H9 (cell line): ENCODE results near the gene KIF21B. TPM values are rescaled to one million over a fixed set of nuclear protein-coding genes. Genes with fewer than 3 reads are reported as not detected.

Source experiments
- DNase-seq: peaks from one replicate; pipeline ENCODE4 v3.0.0-alpha.2; 2017
- H2AFZ ChIP-seq: one replicate; pipeline ENCODE4 v1.6.1; 2013; ENCODE audit warnings: mild to moderate bottlenecking, low read length, control low read depth, moderate library complexity
- H2AK5ac ChIP-seq: 2 replicates; pipeline ENCODE4 v1.6.1; 2013; ENCODE audit warnings: low read length, control low read depth, mixed read lengths; ENCODE audit not compliant: insufficient read length
- H2BK120ac ChIP-seq: one replicate; pipeline ENCODE4 v1.6.1; 2013; ENCODE audit warnings: low read depth, mild to moderate bottlenecking, low read length, control low read depth, inconsistent platforms; ENCODE audit not compliant: poor library complexity, severe bottlenecking
- H2BK12ac ChIP-seq: 2 replicates; pipeline ENCODE4 v1.6.1; 2013; ENCODE audit warnings: low read length, control low read depth, mixed read lengths, low read depth; ENCODE audit not compliant: insufficient read length
- H2BK15ac ChIP-seq: 2 replicates; pipeline ENCODE4 v1.6.1; 2013; ENCODE audit warnings: low read depth, low read length, control low read depth
- H2BK20ac ChIP-seq: one replicate; pipeline ENCODE4 v1.6.1; 2013; ENCODE audit warnings: low read depth, mild to moderate bottlenecking, low read length, control low read depth, inconsistent platforms; ENCODE audit not compliant: poor library complexity, severe bottlenecking
- H2BK5ac ChIP-seq: 2 replicates; pipeline ENCODE4 v1.6.1; 2013; ENCODE audit warnings: low read length, control low read depth, mixed read lengths; ENCODE audit not compliant: insufficient read length
- H3K14ac ChIP-seq: 2 replicates; pipeline ENCODE4 v1.6.1; 2013; ENCODE audit warnings: low read length, control low read depth; ENCODE audit not compliant: insufficient read depth
- H3K18ac ChIP-seq: 2 replicates; pipeline ENCODE4 v1.6.1; 2013; ENCODE audit warnings: low read depth, mild to moderate bottlenecking, mixed read lengths, low read length, control low read depth; ENCODE audit not compliant: insufficient read length
- H3K23ac ChIP-seq: 2 replicates; pipeline ENCODE4 v1.6.1; 2013; ENCODE audit warnings: low read length, control low read depth, mixed read lengths, low read depth; ENCODE audit not compliant: insufficient read length
- H3K23me2 ChIP-seq: 2 replicates; pipeline ENCODE4 v1.6.1; 2013; ENCODE audit warnings: low read depth, mild to moderate bottlenecking, mixed read lengths, low read length, control low read depth; ENCODE audit not compliant: insufficient read length, poor library complexity, severe bottlenecking
- H3K27ac ChIP-seq: 2 replicates; pipeline ENCODE4 v1.5.1; 2013; ENCODE audit warnings: low read length, control low read depth, mixed read lengths, low read depth; ENCODE audit not compliant: insufficient read length
- H3K27me3 ChIP-seq: 2 replicates; pipeline ENCODE4 v1.6.1; 2013; ENCODE audit warnings: low read length, control low read depth, inconsistent platforms; ENCODE audit not compliant: insufficient read depth
- H3K4ac ChIP-seq: 2 replicates; pipeline ENCODE4 v1.6.1; 2013; ENCODE audit warnings: low read depth, mild to moderate bottlenecking, control low read depth, inconsistent platforms, low read length, moderate library complexity
- H3K4me1 ChIP-seq: 2 replicates; pipeline ENCODE4 v1.6.1; 2013; ENCODE audit warnings: low read length, control low read depth, inconsistent platforms; ENCODE audit not compliant: insufficient read depth
- H3K4me2 ChIP-seq: 2 replicates; pipeline ENCODE4 v1.6.1; 2013; ENCODE audit warnings: low read length, control low read depth, mixed read lengths; ENCODE audit not compliant: insufficient read length, insufficient read depth
- H3K56ac ChIP-seq: 2 replicates; pipeline ENCODE4 v1.6.1; 2013; ENCODE audit warnings: low read depth, mild to moderate bottlenecking, mixed read lengths, low read length, control low read depth; ENCODE audit not compliant: insufficient read length
- H3K79me1 ChIP-seq: 2 replicates; pipeline ENCODE4 v1.6.1; 2013; ENCODE audit warnings: low read depth, mild to moderate bottlenecking, moderate library complexity, low read length, control low read depth, inconsistent platforms; ENCODE audit not compliant: insufficient read depth, poor library complexity, severe bottlenecking
- H3K79me2 ChIP-seq: 2 replicates; pipeline ENCODE4 v1.6.1; 2013; ENCODE audit warnings: low read length, control low read depth, inconsistent platforms; ENCODE audit not compliant: insufficient read depth
- H3K9ac ChIP-seq: 2 replicates; pipeline ENCODE4 v1.6.1; 2013; ENCODE audit warnings: low read length, control low read depth, mixed read lengths; ENCODE audit not compliant: insufficient read length; ENCODE audit errors: extremely low read depth
- H3K9me3 ChIP-seq: one replicate; pipeline ENCODE4 v1.6.1; 2013; ENCODE audit warnings: low read depth, low read length, inconsistent platforms; ENCODE audit not compliant: control insufficient read depth
- H3T11ph ChIP-seq: one replicate; pipeline ENCODE4 v1.6.1; 2013; ENCODE audit warnings: mild to moderate bottlenecking, low read length, control low read depth, inconsistent platforms
- H4K20me1 ChIP-seq: one replicate; pipeline ENCODE4 v1.6.1; 2013; ENCODE audit not compliant: control insufficient read depth, insufficient read length, insufficient read depth
- H4K5ac ChIP-seq: 2 replicates; pipeline ENCODE4 v1.6.1; 2013; ENCODE audit warnings: low read depth, mild to moderate bottlenecking, mixed read lengths, low read length, control low read depth; ENCODE audit not compliant: insufficient read length
- H4K8ac ChIP-seq: replicated peaks from 2 replicates; pipeline ENCODE4 v1.6.1; 2013; ENCODE audit warnings: low read length, control low read depth, mixed read lengths, low read depth; ENCODE audit not compliant: insufficient read length
- H4K91ac ChIP-seq: 2 replicates; pipeline ENCODE4 v1.6.1; 2013; ENCODE audit warnings: low read depth, mild to moderate bottlenecking, moderate library complexity, mixed read lengths, low read length, control low read depth; ENCODE audit not compliant: insufficient read length
- H3K27ac Mint-ChIP-seq, 3 experiments: 2 replicates in 2 of 3; 3 replicates in 1 of 3; pipeline ENCODE4 v1.8.0; 2020 to 2021; ENCODE audit warnings: mixed read lengths in 3 of 3, mild to moderate bottlenecking in 1 of 3, moderate library complexity in 1 of 3
- H3K27me3 Mint-ChIP-seq: 2 replicates; pipeline ENCODE4 v1.8.0; 2021; ENCODE audit warnings: low read depth, mild to moderate bottlenecking, moderate library complexity, mixed read lengths
- H3K36me3 Mint-ChIP-seq, 3 experiments: 2 replicates in 2 of 3; 3 replicates in 1 of 3; pipeline ENCODE4 v1.8.0; 2020 to 2021; ENCODE audit warnings: low read depth in 3 of 3, mixed read lengths in 3 of 3; ENCODE audit not compliant: insufficient read depth in 1 of 3
- H3K4me1 Mint-ChIP-seq, 2 experiments: 2 replicates each; pipeline ENCODE4 v1.8.0; 2020; ENCODE audit warnings: mixed read lengths in 2 of 2
- H3K4me3 Mint-ChIP-seq, 2 experiments: 2 replicates in 1 of 2; 3 replicates in 1 of 2; pipeline ENCODE4 v1.8.0; 2020 to 2021; ENCODE audit warnings: mild to moderate bottlenecking in 2 of 2, mixed read lengths in 2 of 2, moderate library complexity in 1 of 2
- H3K9me3 Mint-ChIP-seq, 2 experiments: 2 replicates in 1 of 2; 3 replicates in 1 of 2; pipeline ENCODE4 v1.8.0; 2020; ENCODE audit warnings: mild to moderate bottlenecking in 2 of 2, mixed read lengths in 2 of 2, moderate library complexity in 1 of 2
- WGBS: extraction: QIAGEN DNeasy Blood & Tissue Kit; methylation state at CpG from one replicate; pipeline ENCODE4 v1.1.7; 2013; ENCODE audit warnings: missing lambda C conversion rate, low lambda C conversion rate, mixed read lengths; ENCODE audit not compliant: insufficient read length; ENCODE audit errors: extremely low coverage; 5-methylcytosine and 5-hydroxymethylcytosine counted together
- total RNA-seq: library from RNA; stranded (reverse); gene quantifications from 2 replicates; pipeline ENCODE4 v1.2.1, GENCODE V29; 2021
- TF ChIP-seq, protein P1 (sequence below): fragments of 200-600 bp; sonication (generic); conservative IDR thresholded peaks from 3 replicates; pipeline ENCODE4 v1.8.0; 2021; ENCODE audit warnings: antibody characterized with exemption, mild to moderate bottlenecking

The KIF21B gene
- total RNA-seq, 1 experiment from 2014 or later: 7.5 TPM

DNA sequence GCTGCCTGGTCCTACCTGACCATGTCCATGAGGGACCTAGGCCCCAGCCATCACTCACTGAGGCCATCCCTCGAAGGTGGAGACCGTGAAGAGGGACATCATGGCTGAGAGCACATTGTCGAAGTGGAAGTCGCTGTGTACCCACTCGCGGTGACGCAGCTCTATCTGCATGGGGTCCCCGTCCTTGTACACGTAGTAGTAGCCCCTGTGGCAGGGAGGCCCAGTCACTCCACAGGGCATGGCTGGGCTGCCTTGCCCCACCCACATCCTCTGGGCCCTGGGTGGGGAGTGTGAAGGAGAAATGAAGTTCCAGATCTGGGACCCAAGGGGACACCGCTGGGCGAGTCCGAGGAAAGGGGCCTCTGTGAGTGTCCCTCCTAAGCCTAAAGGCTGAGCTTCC lies 38.4 kb upstream of the KIF21B start:
- Histone ChIP-seq H4K91ac (no peak overlapping the region), H2BK5ac (no peak overlapping the region), H2BK120ac (no peak overlapping the region), H4K20me1 (no peaks in the 10 kb centered on the region), H3K79me2 (no peaks in the 10 kb centered on the region), H3K9ac (no peak overlapping the region), H3K4ac (no peak overlapping the region), H2AK5ac (no peak overlapping the region), H2BK15ac (no peak overlapping the region), H3K9me3 (no peaks in the 10 kb centered on the region), H3K18ac (no peak overlapping the region), H3K4me1 (peaks cover 5% of the 10 kb centered on the region; the same call in 1 of the 2 replicates), H3K23me2 (no peaks in the 10 kb centered on the region), H4K5ac (no peak overlapping the region), H3K4me2 (no peak overlapping the region), H3K14ac (no peak overlapping the region), H3K23ac (no peak overlapping the region), H3K56ac (no peak overlapping the region), H4K8ac (no peak overlapping the region), H2BK20ac (no peak overlapping the region), H3K79me1 (no peaks in the 10 kb centered on the region), H3K27me3 (no peaks in the 10 kb centered on the region), H3T11ph (no peak overlapping the region), H3K27ac (no peak overlapping the region), H2AFZ (no peak overlapping the region), H2BK12ac (no peak overlapping the region)
- DNase-seq: no peak
- Mint-ChIP-seq H3K9me3 (no peaks in the 10 kb centered on the region), H3K4me3 (no peak overlapping the region), H3K4me1 (peaks cover 21 to 36% of the 10 kb centered on the region in 2 experiments), H3K27me3 (peaks cover 1% of the 10 kb centered on the region), H3K27ac (0 out of 7 replicates have a peak overlapping the region, but pooled peaks of 1 of the 3 experiments have one; percentile 48), H3K36me3 (no peaks in the 10 kb centered on the region)
- no CpG with 5 or more reads among the region's 12 CpGs for WGBS
- TF ChIP-seq, protein P1, sequence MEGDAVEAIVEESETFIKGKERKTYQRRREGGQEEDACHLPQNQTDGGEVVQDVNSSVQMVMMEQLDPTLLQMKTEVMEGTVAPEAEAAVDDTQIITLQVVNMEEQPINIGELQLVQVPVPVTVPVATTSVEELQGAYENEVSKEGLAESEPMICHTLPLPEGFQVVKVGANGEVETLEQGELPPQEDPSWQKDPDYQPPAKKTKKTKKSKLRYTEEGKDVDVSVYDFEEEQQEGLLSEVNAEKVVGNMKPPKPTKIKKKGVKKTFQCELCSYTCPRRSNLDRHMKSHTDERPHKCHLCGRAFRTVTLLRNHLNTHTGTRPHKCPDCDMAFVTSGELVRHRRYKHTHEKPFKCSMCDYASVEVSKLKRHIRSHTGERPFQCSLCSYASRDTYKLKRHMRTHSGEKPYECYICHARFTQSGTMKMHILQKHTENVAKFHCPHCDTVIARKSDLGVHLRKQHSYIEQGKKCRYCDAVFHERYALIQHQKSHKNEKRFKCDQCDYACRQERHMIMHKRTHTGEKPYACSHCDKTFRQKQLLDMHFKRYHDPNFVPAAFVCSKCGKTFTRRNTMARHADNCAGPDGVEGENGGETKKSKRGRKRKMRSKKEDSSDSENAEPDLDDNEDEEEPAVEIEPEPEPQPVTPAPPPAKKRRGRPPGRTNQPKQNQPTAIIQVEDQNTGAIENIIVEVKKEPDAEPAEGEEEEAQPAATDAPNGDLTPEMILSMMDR: no peak
